PC-3 (cell line): Measurements from ENCODE around the gene ANKRD52.

Experiments
- CTCF ChIP-seq: fragments of 300-600 bp; sonication (generic); conservative IDR thresholded peaks from 2 replicates; pipeline ENCODE4 v1.5.1; 2017; ENCODE audit warnings: antibody characterized with exemption, low read depth, mild to moderate bottlenecking, low read length
- EZH2 ChIP-seq: fragments of 300-600 bp; sonication (generic); IDR thresholded peaks from one replicate; pipeline ENCODE4 v1.6.1; 2017; ENCODE audit warnings: antibody characterized with exemption, mild to moderate bottlenecking, low read length; ENCODE audit not compliant: unreplicated experiment

GRCh38 chr12:56258820-56259183 is 618 bp upstream of the ANKRD52 start:
- TF ChIP-seq CTCF (no peak), EZH2 (no peak)
